ENCODE data around the gene LUZP2.

DNA sequence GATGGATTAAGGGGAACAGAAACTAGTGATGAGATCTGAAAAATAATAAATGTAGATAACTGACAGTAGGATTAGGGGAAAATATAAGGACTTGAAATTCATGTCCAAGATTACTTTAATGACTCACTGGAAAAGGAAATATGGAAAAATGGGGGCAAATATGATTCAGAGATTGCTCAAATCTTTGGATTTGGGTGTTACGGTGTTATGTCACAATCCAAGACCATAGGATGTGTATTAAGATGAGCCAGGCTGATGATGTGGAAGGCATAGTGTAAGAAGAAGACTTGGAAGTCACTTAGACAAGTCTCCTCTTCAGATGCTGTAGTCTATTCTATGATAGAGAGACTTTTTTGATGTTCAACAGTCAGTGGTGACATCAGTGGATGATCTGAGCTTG, 323.7 kb downstream of the LUZP2 start:
- TF ChIP-seq, protein P1, sequence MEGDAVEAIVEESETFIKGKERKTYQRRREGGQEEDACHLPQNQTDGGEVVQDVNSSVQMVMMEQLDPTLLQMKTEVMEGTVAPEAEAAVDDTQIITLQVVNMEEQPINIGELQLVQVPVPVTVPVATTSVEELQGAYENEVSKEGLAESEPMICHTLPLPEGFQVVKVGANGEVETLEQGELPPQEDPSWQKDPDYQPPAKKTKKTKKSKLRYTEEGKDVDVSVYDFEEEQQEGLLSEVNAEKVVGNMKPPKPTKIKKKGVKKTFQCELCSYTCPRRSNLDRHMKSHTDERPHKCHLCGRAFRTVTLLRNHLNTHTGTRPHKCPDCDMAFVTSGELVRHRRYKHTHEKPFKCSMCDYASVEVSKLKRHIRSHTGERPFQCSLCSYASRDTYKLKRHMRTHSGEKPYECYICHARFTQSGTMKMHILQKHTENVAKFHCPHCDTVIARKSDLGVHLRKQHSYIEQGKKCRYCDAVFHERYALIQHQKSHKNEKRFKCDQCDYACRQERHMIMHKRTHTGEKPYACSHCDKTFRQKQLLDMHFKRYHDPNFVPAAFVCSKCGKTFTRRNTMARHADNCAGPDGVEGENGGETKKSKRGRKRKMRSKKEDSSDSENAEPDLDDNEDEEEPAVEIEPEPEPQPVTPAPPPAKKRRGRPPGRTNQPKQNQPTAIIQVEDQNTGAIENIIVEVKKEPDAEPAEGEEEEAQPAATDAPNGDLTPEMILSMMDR (IDR thresholded peaks at IDR 0.05) = no peak
- no peak for TF ChIP-seq ZFX (IDR thresholded peaks at IDR 0.05; ENCODE audit: borderline replicate concordance)

Data from 22Rv1 (cell line).